ACC112 (cell line): ENCODE results near the gene CCDC154.

Experiments used
- H2AFZ ChIP-seq: fragments of 200-600 bp; sonication (generic); one replicate; pipeline ENCODE4 v1.6.0; 2017; ENCODE audit warnings: antibody characterized with exemption, low read length; ENCODE audit not compliant: unreplicated experiment
- H3K27ac ChIP-seq: fragments of 200-600 bp; sonication (generic); 2 replicates; pipeline ENCODE4 v1.5.1; 2014; ENCODE audit warnings: low read depth, mild to moderate bottlenecking, antibody characterized with exemption, low read length, moderate library complexity
- H3K27me3 ChIP-seq: fragments of 200-600 bp; sonication (generic); 2 replicates; pipeline ENCODE4 v1.6.1; 2014; ENCODE audit warnings: mild to moderate bottlenecking, antibody characterized with exemption, low read length, moderate library complexity, mixed read lengths; ENCODE audit not compliant: insufficient read depth
- H3K36me3 ChIP-seq: fragments of 200-600 bp; sonication (generic); 2 replicates; pipeline ENCODE4 v1.6.1; 2016; ENCODE audit warnings: mild to moderate bottlenecking, antibody characterized with exemption, low read length, moderate library complexity, mixed read lengths; ENCODE audit not compliant: insufficient read depth
- H3K4me1 ChIP-seq: fragments of 200-600 bp; sonication (generic); one replicate; pipeline ENCODE4 v1.6.1; 2016; ENCODE audit warnings: low read length, mixed read lengths; ENCODE audit not compliant: insufficient read depth, unreplicated experiment, control insufficient read depth
- H3K4me3 ChIP-seq: fragments of 200-600 bp; sonication (generic); 2 replicates; pipeline ENCODE4 v1.5.1; 2014; ENCODE audit warnings: mild to moderate bottlenecking, low read depth, low read length
- H3K79me2 ChIP-seq: fragments of 200-600 bp; sonication (generic); one replicate; pipeline ENCODE4 v1.6.0; 2016; ENCODE audit warnings: low read length; ENCODE audit not compliant: control insufficient read depth, unreplicated experiment, insufficient read depth

The CCDC154 gene

DNA sequence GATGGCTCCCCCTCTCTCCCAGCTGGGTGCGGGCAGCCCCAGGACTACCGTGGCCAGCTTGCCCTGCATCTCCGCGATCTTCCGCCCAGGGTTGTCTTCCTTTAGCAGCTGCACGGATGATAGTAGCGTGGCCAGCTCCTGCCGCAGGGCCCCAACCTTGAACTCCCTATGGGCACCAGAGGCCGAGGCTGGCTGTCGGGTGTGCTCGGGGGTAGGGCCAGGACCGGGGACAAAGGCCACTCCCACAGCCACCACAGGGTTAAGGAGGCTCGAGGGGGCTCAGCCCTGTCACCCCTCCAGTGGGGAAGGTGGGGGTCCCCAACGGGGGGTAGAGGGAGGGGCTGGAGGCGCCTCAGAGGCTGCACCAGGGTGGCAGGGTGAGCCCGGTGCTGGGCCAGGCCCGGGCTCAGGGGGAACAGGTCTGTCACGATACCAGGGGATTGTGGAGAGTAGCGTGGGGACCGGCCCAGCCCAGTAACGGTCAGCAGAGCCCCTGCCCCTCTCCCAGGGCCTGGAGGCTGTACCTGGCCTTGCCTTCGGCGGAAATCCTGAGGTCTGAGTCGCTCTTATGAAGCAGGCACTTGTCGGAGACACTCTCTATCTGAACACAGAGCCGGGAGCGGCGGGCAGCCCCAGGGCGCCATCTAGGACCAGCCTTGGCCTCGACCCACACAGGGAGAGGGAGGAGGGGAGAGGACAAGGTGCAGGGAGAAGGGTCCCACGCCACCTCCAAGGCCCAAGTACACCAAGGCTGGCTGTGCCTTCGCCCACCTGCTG, 8.2 kb downstream of the CCDC154 start:
- H3K79me2 ChIP-seq = no peaks in the 10 kb centered on the region

DNA sequence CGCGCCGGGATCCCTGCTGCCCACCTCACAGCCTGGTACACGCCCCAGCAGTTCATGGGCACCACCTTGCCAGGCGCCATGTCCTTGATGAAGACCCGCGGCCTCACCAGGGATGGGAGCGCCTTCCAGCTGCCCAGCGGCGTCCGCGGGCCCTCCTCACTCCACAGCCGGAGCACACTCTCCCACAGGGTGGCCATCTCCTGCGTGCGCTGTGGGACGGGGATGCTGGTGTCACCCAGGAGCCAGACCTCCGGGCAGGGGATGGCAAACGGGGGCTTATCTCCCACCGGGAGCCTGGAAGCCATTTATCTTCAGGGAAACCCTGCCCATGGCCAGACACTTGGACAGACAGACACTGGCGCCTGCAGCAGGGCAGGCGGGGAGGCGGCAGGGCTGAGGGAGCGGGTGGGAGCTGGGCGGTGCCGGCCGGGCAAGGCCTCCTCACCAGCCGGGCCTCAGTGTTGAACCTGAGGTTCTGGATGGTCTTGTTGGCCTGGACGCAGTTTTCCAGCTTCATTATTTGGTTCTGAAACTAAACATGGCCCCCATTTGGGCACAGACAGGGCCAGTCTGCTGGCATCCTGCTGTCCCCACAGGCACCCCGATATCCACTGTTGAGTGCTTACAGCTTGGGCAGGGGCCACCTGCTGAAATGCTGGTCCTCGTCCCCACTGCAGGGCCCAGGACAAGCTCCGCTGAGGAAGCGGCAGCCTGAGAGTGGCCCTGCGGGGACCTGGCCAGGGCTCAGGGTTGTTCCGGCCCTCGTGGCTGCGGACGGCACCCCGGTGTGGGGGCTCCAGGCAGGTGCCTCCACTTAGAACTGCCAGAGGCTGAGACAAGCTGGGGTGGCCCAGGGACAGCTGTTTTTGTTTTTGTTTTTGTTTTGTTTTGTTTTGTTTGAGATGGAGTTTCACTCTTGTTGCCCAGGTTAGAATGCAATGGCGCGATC, 9.4 kb downstream of the CCDC154 start:
- H3K36me3 ChIP-seq = no peaks in the 10 kb centered on the region
- no peak overlapping the region for H2AFZ ChIP-seq
- no peak overlapping the region for H3K4me3 ChIP-seq
- no peaks in the 10 kb centered on the region for H3K27me3 ChIP-seq
- no peaks in the 10 kb centered on the region for H3K4me1 ChIP-seq
- no peaks in the 10 kb centered on the region for H3K79me2 ChIP-seq
- no peak overlapping the region for H3K27ac ChIP-seq

More for the DNA sequence above, 8.2 kb downstream of the CCDC154 start:
- Histone ChIP-seq H2AFZ (no peak overlapping the region), H3K4me1 (no peaks in the 10 kb centered on the region), H3K36me3 (no peaks in the 10 kb centered on the region), H3K27ac (no peak overlapping the region), H3K27me3 (no peaks in the 10 kb centered on the region), H3K4me3 (no peak overlapping the region)

DNA sequence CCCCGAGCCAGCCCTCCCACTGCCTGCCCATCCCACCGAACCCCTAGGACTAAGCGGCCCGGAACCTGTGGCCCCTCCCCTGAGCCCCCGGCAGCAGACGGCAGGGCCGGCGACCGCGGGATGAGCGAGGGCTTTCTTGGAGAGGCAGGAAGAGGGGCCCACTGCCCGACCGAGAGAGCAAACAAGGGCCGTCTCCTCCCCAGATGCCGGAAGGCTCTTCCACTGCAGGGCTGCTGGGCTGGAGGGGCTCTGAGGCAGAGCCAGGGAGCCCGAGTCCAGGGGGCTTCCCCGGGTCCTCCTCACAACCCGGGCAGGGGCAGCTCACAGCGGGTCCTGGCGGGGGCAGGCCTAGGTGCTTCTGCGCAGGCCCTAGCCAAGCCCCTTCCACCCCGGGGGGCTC, 10.6 kb downstream of the CCDC154 start:
- H2AFZ ChIP-seq = no peak overlapping the region

DNA sequence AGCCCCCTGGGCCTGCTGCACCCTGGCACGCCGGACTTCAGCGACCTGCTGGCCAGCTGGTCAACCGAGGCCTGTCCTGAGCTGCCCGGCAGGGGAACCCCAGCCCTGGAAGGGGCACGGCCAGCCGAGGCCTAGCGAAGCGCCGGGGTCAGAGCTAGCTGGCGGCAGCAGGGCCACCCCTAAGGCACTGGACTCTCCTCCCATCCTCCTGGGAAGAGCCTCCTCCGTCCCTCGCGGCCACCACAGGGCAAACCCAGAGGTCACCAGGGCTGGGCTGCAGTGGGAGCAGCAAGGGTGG, 11.1 kb downstream of the CCDC154 start:
- no peak overlapping the region for H3K4me3 ChIP-seq
- H3K27ac ChIP-seq = no peak overlapping the region
- no peaks in the 10 kb centered on the region for H3K27me3 ChIP-seq
- no peak overlapping the region for H2AFZ ChIP-seq
- no peaks in the 10 kb centered on the region for H3K79me2 ChIP-seq
- no peaks in the 10 kb centered on the region for H3K36me3 ChIP-seq
- H3K4me1 ChIP-seq = no peaks in the 10 kb centered on the region

More for the DNA sequence above, 10.6 kb downstream of the CCDC154 start:
- no peaks in the 10 kb centered on the region for H3K79me2 ChIP-seq
- no peaks in the 10 kb centered on the region for H3K4me1 ChIP-seq
- no peak overlapping the region for H3K4me3 ChIP-seq
- no peak overlapping the region for H3K27ac ChIP-seq
- H3K36me3 ChIP-seq = no peaks in the 10 kb centered on the region
- H3K27me3 ChIP-seq = no peaks in the 10 kb centered on the region

DNA sequence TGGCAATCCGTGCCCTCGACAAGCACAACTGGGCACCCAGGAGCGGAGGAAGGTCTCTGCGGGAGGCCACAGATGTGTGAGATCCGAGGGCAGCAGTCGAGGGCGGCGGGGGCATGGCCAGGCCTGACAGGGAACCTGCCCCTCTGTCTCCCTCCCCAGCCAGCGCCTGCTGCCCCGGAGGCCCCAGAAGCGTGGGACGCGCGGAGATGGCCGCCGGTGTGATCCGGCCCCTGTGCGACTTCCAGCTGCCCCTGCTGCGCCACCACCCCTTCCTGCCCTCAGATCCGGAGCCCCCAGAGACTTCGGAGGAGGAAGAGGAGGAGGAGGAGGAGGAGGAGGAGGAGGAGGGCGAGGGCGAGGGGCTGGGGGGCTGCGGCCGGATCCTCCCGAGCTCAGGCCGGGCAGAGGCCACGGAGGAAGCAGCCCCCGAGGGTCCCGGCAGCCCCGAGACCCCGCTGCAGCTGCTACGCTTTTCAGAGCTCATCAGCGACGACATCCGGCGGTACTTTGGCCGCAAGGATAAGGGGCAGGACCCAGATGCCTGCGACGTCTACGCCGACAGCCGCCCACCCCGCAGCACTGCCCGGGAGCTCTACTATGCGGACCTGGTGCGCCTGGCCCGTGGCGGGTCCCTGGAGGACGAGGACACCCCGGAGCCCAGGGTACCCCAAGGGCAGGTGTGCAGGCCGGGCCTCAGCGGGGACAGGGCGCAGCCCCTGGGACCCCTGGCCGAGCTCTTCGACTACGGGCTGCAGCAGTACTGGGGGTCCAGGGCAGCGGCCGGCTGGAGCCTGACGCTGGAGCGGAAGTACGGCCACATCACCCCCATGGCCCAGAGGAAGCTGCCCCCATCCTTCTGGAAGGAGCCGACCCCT, 11.7 kb downstream of the CCDC154 start:
- H3K79me2 ChIP-seq = no peaks in the 10 kb centered on the region
- H3K4me1 ChIP-seq = no peaks in the 10 kb centered on the region
- no peak overlapping the region for H3K27ac ChIP-seq
- H3K36me3 ChIP-seq = no peaks in the 10 kb centered on the region
- H3K27me3 ChIP-seq = no peaks in the 10 kb centered on the region
- H2AFZ ChIP-seq = no peak overlapping the region
- no peak overlapping the region for H3K4me3 ChIP-seq

DNA sequence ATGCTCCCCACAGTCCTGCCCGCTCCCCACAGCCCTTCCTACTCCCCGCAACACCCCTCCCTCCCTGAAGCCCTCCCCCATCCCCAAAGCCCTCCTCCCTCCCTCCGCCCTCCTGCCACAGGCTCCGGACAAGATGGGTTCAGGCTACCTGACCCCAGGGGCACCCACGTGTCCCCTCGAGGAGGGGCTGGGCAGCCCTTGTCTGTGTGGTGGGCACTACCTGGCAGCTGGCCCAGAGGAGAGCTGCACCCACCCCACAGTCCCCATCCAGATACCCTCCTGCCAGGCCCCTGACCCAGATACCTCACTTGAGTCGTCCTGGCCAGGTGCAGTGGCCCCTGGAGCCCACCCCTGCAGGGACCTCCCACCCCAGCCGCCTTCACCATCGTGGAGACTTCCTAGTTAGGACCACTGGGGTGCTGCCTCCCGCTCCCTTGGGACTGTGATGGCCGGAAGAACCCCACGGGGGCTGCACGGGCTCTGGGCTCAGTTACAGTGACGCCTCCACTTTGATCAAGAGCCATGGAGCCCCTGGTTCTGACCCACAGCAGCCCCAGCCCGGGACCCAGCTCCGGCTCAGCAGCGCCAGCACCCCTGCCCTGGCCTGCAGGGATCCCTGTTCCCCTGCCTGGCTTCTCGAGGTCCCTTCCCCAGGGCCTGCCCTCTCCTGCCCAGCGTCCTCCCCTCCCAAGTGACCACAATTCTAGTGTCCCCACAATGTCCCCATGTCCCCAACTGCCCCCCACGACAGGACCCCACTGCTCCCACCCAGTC, 12.7 kb downstream of the CCDC154 start:
- H3K36me3 ChIP-seq = no peaks in the 10 kb centered on the region
- H3K4me3 ChIP-seq = no peak overlapping the region
- H3K79me2 ChIP-seq = no peaks in the 10 kb centered on the region
- H2AFZ ChIP-seq = no peak overlapping the region
- no peak overlapping the region for H3K27ac ChIP-seq
- no peaks in the 10 kb centered on the region for H3K4me1 ChIP-seq
- H3K27me3 ChIP-seq = no peaks in the 10 kb centered on the region

DNA sequence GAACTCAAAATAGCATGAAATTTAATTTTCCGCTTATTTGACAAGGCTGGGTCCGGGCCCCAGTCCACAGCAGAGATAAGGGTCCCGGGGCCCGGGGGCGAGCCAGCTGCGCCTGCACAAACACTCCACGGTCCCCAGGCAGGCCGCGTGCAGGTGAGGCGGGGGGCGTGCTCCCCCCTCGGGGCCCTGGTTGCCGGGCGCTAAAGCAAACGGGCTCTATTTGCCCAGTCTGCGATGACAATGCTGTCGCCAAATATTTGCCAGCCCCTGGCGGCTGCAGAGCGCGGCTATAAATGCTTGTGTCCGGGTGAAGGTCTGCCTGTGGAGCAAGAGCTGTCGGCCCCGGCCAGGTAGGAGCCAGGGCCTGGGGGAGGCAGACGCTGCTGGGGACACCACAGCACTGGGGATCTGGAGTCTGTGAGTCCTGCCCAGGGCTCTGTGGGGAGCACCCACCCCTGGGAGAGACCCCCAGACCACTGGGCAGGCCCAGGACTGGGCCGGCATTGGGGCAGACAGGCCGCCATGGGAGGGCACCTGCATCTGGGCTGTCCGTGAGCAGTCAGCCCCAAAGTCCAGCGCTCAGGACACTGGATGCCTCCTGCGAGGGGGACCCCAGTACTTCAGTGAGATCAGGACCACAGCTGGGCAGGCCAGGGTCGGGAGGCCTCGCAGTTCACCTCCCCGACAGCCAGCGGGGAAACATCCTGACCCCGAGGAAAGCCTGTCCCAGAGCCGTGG, 13.4 kb downstream of the CCDC154 start, which contains the start of gene PERCC1:
Gene PERCC1 (plus strand): TSS at position 320 of the 738 bp plus-strand sequence. CDS start 1,516 bp downstream, outside the sequence.
- no peaks in the 10 kb centered on the region for H3K36me3 ChIP-seq
- H3K4me3 ChIP-seq = no peak within 1 kb of the TSS
- H3K27me3 ChIP-seq = no peaks in the 10 kb centered on the region
- H2AFZ ChIP-seq = no peak within 1 kb of the TSS
- no peak within 1 kb of the TSS for H3K27ac ChIP-seq
- no peaks in the 10 kb centered on the region for H3K4me1 ChIP-seq
- no peaks in the 10 kb centered on the region for H3K79me2 ChIP-seq

DNA sequence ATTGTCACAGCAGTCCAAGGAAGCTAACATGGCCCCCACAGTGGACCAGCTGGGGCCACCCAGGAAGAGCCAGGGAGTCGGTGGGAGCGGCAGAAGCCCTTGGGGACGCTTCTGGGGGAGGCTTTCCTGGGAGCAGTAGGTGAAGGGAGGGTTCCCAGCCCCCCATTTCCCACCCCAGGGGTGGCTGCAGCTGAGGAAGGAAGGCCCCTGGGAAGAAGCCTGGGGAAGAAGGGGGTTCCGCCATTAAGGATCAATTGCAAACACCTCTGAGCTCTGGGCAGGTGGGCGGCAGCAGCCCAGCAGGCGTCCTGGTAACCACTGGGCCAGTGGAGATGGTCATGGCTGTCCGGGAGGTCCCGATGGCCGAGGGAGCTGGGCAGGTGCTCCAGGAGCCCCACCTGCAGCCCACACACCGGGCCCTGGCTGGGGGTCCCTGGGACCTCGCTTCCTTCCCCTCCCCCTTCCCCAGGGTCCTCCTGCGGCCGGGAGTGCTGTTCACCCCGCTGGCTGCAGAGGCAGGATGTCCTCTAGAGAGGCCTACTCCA, 14.1 kb downstream of the CCDC154 start:
- Histone ChIP-seq H3K27me3 (no peaks in the 10 kb centered on the region), H3K36me3 (no peaks in the 10 kb centered on the region), H2AFZ (no peak overlapping the region), H3K27ac (no peak overlapping the region), H3K4me3 (no peak overlapping the region), H3K79me2 (no peaks in the 10 kb centered on the region), H3K4me1 (no peaks in the 10 kb centered on the region)

DNA sequence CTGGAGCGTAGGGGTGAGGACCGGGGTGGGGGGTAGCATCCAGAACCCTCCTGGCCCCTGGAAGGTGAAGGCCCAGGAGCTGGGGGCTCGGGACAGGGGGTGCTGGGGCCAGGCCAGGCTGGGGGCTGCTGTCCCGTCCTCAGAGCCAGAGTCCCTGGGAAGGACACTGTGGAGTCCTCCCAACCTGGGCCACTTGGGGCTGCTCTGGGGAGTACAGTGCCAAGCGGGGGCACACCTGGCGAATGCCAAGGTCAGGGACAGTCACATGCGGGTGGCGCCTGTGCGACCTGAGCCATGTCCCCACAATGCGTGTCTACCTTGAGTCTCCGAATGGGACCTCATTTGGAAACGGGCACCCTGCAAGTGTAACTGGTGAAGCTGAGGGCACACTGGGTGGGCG, 14.7 kb downstream of the CCDC154 start:
- Histone ChIP-seq H2AFZ (no peak overlapping the region), H3K4me3 (no peak overlapping the region), H3K27me3 (no peaks in the 10 kb centered on the region)

More for the DNA sequence above, 14.7 kb downstream of the CCDC154 start:
- H3K79me2 ChIP-seq = no peaks in the 10 kb centered on the region
- no peaks in the 10 kb centered on the region for H3K36me3 ChIP-seq
- H3K4me1 ChIP-seq = no peaks in the 10 kb centered on the region
- no peak overlapping the region for H3K27ac ChIP-seq
